ENCODE data around the gene CTAGE4. TPM values are rescaled to one million over a fixed set of nuclear protein-coding genes. Genes with fewer than 3 reads are reported as not detected.
"Not testable (repeated sequence)": the region's sequence is repeated elsewhere in the genome, so short reads cannot be mapped to it uniquely, and the experiment has no call there.

Gene CTAGE4
- total and polyA plus RNA-seq, 4 donors, result 0.16 to 8.2 (median 4.3) TPM

- Histone ChIP-seq H3K27ac (ENCODE audit: low read depth in 1 of 2, low read length in 1 of 2) (no peak overlapping the region), H3K4me1 (ENCODE audit: control insufficient read depth in 5 of 5, insufficient read depth in 5 of 5, low read length in 5 of 5) (no peaks in the 10 kb centered on the region), H3K4me3 (no peak overlapping the region), H3K36me3 (ENCODE audit: control insufficient read depth in 4 of 4, insufficient read depth in 4 of 4, low read length in 4 of 4) (no peaks in the 10 kb centered on the region), H3K9me3 (ENCODE audit: control insufficient read depth in 4 of 4, insufficient read depth in 3 of 4, low read length in 3 of 4) (peaks cover 0 to 11% (median 5%) of the 10 kb centered on the region in 4 donors), H3K27me3 (ENCODE audit: control insufficient read depth in 3 of 3, insufficient read depth in 3 of 3, low read length in 2 of 3) (no peaks in the 10 kb centered on the region), H3K9ac (ENCODE audit: insufficient read depth in 1 of 2, low read length in 2 of 2) (no peak overlapping the region)
- ATAC-seq (ENCODE audit: insufficient read depth, low FRiP score) (no peak), DNase-seq (no peak)
- TF ChIP-seq, protein P1, sequence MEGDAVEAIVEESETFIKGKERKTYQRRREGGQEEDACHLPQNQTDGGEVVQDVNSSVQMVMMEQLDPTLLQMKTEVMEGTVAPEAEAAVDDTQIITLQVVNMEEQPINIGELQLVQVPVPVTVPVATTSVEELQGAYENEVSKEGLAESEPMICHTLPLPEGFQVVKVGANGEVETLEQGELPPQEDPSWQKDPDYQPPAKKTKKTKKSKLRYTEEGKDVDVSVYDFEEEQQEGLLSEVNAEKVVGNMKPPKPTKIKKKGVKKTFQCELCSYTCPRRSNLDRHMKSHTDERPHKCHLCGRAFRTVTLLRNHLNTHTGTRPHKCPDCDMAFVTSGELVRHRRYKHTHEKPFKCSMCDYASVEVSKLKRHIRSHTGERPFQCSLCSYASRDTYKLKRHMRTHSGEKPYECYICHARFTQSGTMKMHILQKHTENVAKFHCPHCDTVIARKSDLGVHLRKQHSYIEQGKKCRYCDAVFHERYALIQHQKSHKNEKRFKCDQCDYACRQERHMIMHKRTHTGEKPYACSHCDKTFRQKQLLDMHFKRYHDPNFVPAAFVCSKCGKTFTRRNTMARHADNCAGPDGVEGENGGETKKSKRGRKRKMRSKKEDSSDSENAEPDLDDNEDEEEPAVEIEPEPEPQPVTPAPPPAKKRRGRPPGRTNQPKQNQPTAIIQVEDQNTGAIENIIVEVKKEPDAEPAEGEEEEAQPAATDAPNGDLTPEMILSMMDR (IDR thresholded peaks at IDR 0.05; ENCODE audit: control extremely low read depth, extremely low read depth), result no peak
- 93 to 94% methylated on average over 3 of the region's 3 CpGs for WGBS, 2 donors
Measured at GRCh38 chr7:144144426-144144825, 38.8 kb upstream of the CTAGE4 start.

- no peak for ATAC-seq (ENCODE audit: insufficient read depth, low FRiP score)
- WGBS, 2 donors, result 82 to 84% methylated on average over 2 of the region's 2 CpGs
Measured at GRCh38 chr7:144148224-144148827, 34.9 kb upstream of the CTAGE4 start.

DNA sequence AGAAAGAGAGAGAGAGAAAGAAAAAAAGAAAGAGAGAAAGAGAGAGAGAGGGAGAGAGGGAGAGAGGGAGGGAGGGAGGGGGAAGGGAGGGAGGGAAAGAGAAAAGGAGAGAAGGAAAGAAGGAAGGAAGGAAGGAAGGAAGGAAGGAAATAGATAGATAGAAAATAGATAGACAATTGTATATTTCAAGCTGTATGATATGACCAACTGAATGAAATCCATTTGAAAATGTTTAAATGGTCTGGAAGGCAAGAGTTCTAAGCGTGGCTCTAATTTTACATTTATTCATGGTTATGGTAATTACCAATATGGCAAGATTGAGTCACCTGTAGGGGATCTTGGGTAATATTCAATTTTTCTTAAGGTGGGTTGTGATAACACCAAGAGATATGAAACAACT is 24.4 kb upstream of the CTAGE4 start:
- no peak for ATAC-seq (ENCODE audit: insufficient read depth, low FRiP score)
- WGBS, 2 donors, result 91 to 97% methylated on average over 1 of the region's 1 CpG
- H3K27ac ChIP-seq (ENCODE audit: low read depth in 1 of 2, low read length in 1 of 2), result no peak overlapping the region
- H3K4me1 ChIP-seq (ENCODE audit: control insufficient read depth in 5 of 5, insufficient read depth in 5 of 5, low read length in 5 of 5), result no peaks in the 10 kb centered on the region
- H3K9me3 ChIP-seq (ENCODE audit: control insufficient read depth in 4 of 4, insufficient read depth in 3 of 4, low read length in 3 of 4), result no peaks in the 10 kb centered on the region
- H3K4me3 ChIP-seq, result no peak overlapping the region
- TF ChIP-seq, protein P1 (IDR thresholded peaks at IDR 0.05; ENCODE audit: control extremely low read depth, extremely low read depth), result no peak
- no peaks in the 10 kb centered on the region for H3K36me3 ChIP-seq (ENCODE audit: control insufficient read depth in 4 of 4, insufficient read depth in 4 of 4, low read length in 4 of 4)
- H3K9ac ChIP-seq (ENCODE audit: insufficient read depth in 1 of 2, low read length in 2 of 2), result no peak overlapping the region
- no peak for DNase-seq
- no peaks in the 10 kb centered on the region for H3K27me3 ChIP-seq (ENCODE audit: control insufficient read depth in 3 of 3, insufficient read depth in 3 of 3, low read length in 2 of 3)

More at GRCh38 chr7:144148224-144148827, 34.9 kb upstream of the CTAGE4 start:
- Histone ChIP-seq H3K9ac (ENCODE audit: insufficient read depth in 1 of 2, low read length in 2 of 2) (no peak overlapping the region), H3K4me1 (ENCODE audit: control insufficient read depth in 5 of 5, insufficient read depth in 5 of 5, low read length in 5 of 5) (no peaks in the 10 kb centered on the region), H3K9me3 (ENCODE audit: control insufficient read depth in 4 of 4, insufficient read depth in 3 of 4, low read length in 3 of 4) (peaks cover 0 to 11% (median 8%) of the 10 kb centered on the region in 4 donors), H3K4me3 (no peak overlapping the region), H3K27ac (ENCODE audit: low read depth in 1 of 2, low read length in 1 of 2) (no peak overlapping the region), H3K36me3 (ENCODE audit: control insufficient read depth in 4 of 4, insufficient read depth in 4 of 4, low read length in 4 of 4) (no peaks in the 10 kb centered on the region), H3K27me3 (ENCODE audit: control insufficient read depth in 3 of 3, insufficient read depth in 3 of 3, low read length in 2 of 3) (no peaks in the 10 kb centered on the region)
- no peak for DNase-seq
- TF ChIP-seq, protein P1 (IDR thresholded peaks at IDR 0.05; ENCODE audit: control extremely low read depth, extremely low read depth), result no peak

DNA sequence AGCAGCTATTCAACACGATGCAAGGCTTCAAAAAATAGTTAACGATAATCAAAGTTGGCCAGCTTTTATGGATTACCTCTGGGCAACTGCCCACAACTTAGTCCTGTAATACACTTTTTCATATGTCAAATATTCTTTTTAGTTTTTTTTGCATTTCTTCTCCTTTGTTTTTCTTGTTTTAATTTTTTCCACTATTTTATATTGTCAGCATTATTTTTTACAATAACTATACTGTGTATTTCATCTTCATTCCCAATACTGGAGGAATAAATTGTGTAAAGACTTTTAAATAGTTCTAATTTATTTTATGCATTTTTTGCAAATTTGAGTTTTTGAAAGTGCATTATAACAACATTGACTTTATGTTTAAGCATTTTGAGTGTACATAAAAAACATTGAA is 18.5 kb upstream of the CTAGE4 start:
- DNase-seq (no peak), ATAC-seq (ENCODE audit: insufficient read depth, low FRiP score) (no peak)
- Histone ChIP-seq H3K9me3 (ENCODE audit: control insufficient read depth in 4 of 4, insufficient read depth in 3 of 4, low read length in 3 of 4) (no peaks in the 10 kb centered on the region), H3K36me3 (ENCODE audit: control insufficient read depth in 4 of 4, insufficient read depth in 4 of 4, low read length in 4 of 4) (no peaks in the 10 kb centered on the region), H3K27ac (ENCODE audit: low read depth in 1 of 2, low read length in 1 of 2) (no peak overlapping the region), H3K4me1 (ENCODE audit: control insufficient read depth in 5 of 5, insufficient read depth in 5 of 5, low read length in 5 of 5) (no peaks in the 10 kb centered on the region), H3K27me3 (ENCODE audit: control insufficient read depth in 3 of 3, insufficient read depth in 3 of 3, low read length in 2 of 3) (no peaks in the 10 kb centered on the region), H3K9ac (ENCODE audit: insufficient read depth in 1 of 2, low read length in 2 of 2) (no peak overlapping the region), H3K4me3 (no peak overlapping the region)
- WGBS, 2 donors, result 83 to 94% methylated on average over 2 of the region's 2 CpGs
- TF ChIP-seq, protein P1 (IDR thresholded peaks at IDR 0.05; ENCODE audit: control extremely low read depth, extremely low read depth), result no peak

- 87 to 94% methylated on average over 4 of the region's 4 CpGs for WGBS, 2 donors
- H3K9ac ChIP-seq (ENCODE audit: insufficient read depth in 1 of 2, low read length in 2 of 2); ATAC-seq (ENCODE audit: insufficient read depth, low FRiP score): not testable (repeated sequence)
Measured at GRCh38 chr7:144171594-144172350, 11.5 kb upstream of the CTAGE4 start.

More at GRCh38 chr7:144171594-144172350, 11.5 kb upstream of the CTAGE4 start:
- H3K4me1 ChIP-seq (ENCODE audit: control insufficient read depth in 5 of 5, insufficient read depth in 5 of 5, low read length in 5 of 5); H3K27ac ChIP-seq (ENCODE audit: low read depth in 1 of 2, low read length in 1 of 2); H3K36me3 ChIP-seq (ENCODE audit: control insufficient read depth in 4 of 4, insufficient read depth in 4 of 4, low read length in 4 of 4); DNase-seq; H3K27me3 ChIP-seq (ENCODE audit: control insufficient read depth in 3 of 3, insufficient read depth in 3 of 3, low read length in 2 of 3); H3K4me3 ChIP-seq; H3K9me3 ChIP-seq (ENCODE audit: control insufficient read depth in 4 of 4, insufficient read depth in 3 of 4, low read length in 3 of 4): not testable (repeated sequence)
